Activated CD4-positive, alpha-beta memory T cell treated with anti-CD3 and anti-CD28 coated beads, Interleukin-2, amount 10 ng/mL, durations not matched to agents 7 days and 5 days (primary cell): ENCODE data around the gene CSNK1G1. TPM values are rescaled to one million over a fixed set of nuclear protein-coding genes. Genes with fewer than 3 reads are reported as not detected.
A peak's percentile ranks its signal among the peaks of the same experiment; 100 is the strongest.

Experiments used
- CTCF ChIA-PET: fragments of 350-600 bp; sonication (Branson Sonifier 250); formaldehyde crosslinking; loops from one replicate; lab custom pipeline; 2021; ENCODE audit warnings: antibody characterized with exemption, inconsistent platforms; lab: Charles Lee
- POLR2A ChIA-PET: fragments of 350-600 bp; sonication (Branson Sonifier 250); formaldehyde crosslinking; loops from one replicate; lab custom pipeline; 2021; ENCODE audit warnings: antibody characterized with exemption; lab: Charles Lee
- DNase-seq: peaks from one replicate; pipeline ENCODE4 v3.0.0-alpha.2; 2020
- H3K27ac Mint-ChIP-seq: one replicate; pipeline ENCODE4 v1.8.0; 2021; ENCODE audit warnings: mild to moderate bottlenecking, mixed read lengths
- H3K27me3 Mint-ChIP-seq: one replicate; pipeline ENCODE4 v1.8.0; 2021; ENCODE audit warnings: mixed read lengths
- H3K36me3 Mint-ChIP-seq: one replicate; pipeline ENCODE4 v1.8.0; 2021; ENCODE audit warnings: low read depth, mixed read lengths
- H3K4me1 Mint-ChIP-seq: one replicate; pipeline ENCODE4 v1.8.0; 2021; ENCODE audit warnings: mixed read lengths
- H3K4me3 Mint-ChIP-seq: one replicate; pipeline ENCODE4 v1.8.0; 2021; ENCODE audit warnings: mild to moderate bottlenecking, mixed read lengths
- H3K9me3 Mint-ChIP-seq: one replicate; pipeline ENCODE4 v1.8.0; 2021; ENCODE audit warnings: mixed read lengths
- total RNA-seq, 2 experiments: library from RNA; stranded (reverse); gene quantifications; one replicate each; pipeline ENCODE4 v1.2.3, GENCODE V29; 2021

The CSNK1G1 gene
- total RNA-seq, 2 experiments from 2014 or later = 27.9 to 28.2 TPM

DNA sequence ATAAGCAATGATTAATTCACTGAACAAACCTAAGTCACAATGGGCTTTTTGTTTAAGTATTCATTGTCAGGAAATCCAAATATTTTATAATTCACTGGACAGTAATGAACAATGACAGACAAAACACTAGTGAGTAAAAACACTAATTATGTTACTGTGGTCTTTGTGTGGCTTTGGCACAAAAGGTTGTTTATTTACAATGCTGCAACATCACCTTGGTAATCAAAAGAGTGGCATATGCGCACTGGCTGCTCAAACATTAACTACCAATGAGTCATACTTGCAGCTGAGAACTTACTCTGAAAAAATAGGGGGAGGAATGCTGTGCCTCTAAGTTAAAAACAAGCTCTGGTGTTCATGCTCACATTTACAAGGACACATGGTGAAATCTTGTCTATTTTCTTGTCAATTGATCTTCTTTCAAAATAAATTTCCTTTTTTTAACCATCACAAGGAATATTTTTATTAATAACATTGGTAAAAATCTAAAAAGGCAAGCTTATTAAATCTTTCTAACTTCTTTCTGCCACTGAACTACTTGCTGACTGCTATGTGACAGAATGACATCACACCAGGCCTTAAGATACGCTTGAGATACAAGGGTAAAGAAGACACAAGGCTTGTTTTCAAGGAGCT, 107.9 kb downstream of the CSNK1G1 start:
- H3K36me3 Mint-ChIP-seq = peaks cover 18% of the 10 kb centered on the region
- H3K4me1 Mint-ChIP-seq = peaks cover 54% of the 10 kb centered on the region
- no peaks in the 10 kb centered on the region for H3K27me3 Mint-ChIP-seq
- ChIA-PET POLR2A (interaction anchor here (1.0 to 2.5 kb wide), 5 partner anchors 17 to 139 kb away, joined by 3 to 12 read pairs (median 4); partner anchors contain the start of genes CSNK1G1 and TRIP4), CTCF (no interaction called here)
- no peaks in the 10 kb centered on the region for H3K9me3 Mint-ChIP-seq
- H3K27ac Mint-ChIP-seq = no peak overlapping the region
- H3K4me3 Mint-ChIP-seq = no peak overlapping the region
- DNase-seq = peak; percentile 43

DNA sequence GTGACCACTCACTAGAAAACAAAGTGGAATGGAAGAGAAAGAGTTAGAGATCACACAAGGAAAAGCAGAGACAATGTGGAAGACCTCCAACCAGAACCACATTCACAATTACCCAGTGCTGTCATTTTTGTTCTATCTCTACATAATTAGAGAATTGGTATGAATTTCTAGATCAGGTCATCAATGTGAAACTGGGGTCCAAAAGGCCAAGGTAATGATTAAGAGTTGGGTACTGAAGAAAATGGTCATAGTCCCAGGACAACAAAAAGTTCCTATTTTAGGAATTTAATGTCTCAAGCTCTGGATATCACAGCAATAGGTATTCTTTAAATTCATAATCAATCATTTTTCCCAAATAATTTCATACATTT, 108.5 kb downstream of the CSNK1G1 start:
- Mint-ChIP-seq H3K9me3 (no peaks in the 10 kb centered on the region), H3K27ac (no peak overlapping the region), H3K4me3 (no peak overlapping the region), H3K27me3 (no peaks in the 10 kb centered on the region), H3K4me1 (peaks cover 54% of the 10 kb centered on the region), H3K36me3 (peaks cover 18% of the 10 kb centered on the region)
- DNase-seq = no peak
- CTCF ChIA-PET = interaction anchor here (0.6 kb wide), 1 partner anchor 1558 kb away, joined by 4 read pairs; no protein-coding TSS in a partner anchor
- POLR2A ChIA-PET = interaction anchor here (1.0 to 2.5 kb wide), 6 partner anchors 16 to 627 kb away, joined by 3 to 12 read pairs (median 4); partner anchors contain the start of genes CSNK1G1 and TRIP4

DNA sequence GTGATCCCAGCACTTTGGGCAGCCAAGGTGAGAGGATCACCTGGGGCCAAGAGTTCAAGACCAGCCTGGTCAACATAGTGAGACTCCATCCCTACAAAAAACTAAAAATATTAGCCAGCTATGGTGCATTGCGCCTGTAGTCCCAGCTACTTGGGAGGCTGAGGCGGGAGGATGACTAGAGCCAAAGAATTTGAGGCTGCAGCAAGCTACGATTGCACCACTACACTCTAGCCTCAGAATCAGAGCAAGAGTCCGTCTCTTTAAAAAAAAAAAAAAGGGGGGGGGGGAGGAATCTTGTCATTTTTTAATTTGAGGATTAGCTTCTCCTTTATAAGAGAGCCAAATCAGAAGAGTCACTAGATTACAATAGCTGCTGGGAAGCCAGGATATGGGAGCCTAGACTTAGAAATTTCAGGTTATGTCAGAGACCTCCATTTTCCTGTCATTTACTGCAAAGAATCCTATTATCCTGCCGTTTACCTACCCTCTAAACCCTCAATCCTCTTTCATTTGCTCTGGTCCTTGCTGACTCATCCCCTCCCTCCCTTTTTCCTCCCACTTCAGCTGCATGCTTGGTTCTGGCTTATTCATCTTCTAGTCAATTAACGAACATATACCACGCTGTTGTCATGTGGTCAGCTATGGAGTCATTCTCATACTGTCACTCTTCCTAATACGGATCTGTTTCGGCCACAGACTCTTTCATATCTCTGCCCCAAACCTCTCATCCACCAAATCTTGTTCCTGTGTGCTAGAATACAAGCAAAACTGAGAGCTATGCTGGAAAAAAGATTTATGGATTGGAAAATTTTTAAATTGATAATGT, 109.4 kb downstream of the CSNK1G1 start:
- peaks cover 5% of the 10 kb centered on the region for H3K9me3 Mint-ChIP-seq
- peaks cover 54% of the 10 kb centered on the region for H3K4me1 Mint-ChIP-seq
- peak overlapping the region; percentile 50 for H3K27ac Mint-ChIP-seq
- peaks cover 26% of the 10 kb centered on the region for H3K36me3 Mint-ChIP-seq
- ChIA-PET POLR2A (interaction anchor here (0.5 to 2.5 kb wide), 7 partner anchors 11 to 1628 kb away, joined by 3 to 12 read pairs (median 3); partner anchors contain the start of gene PCLAF), CTCF (interaction anchor here (0.6 kb wide), 1 partner anchor 1288 kb away, joined by 3 read pairs; no protein-coding TSS in a partner anchor)
- no peaks in the 10 kb centered on the region for H3K27me3 Mint-ChIP-seq
- H3K4me3 Mint-ChIP-seq = no peak overlapping the region
- DNase-seq = peak; percentile 63

DNA sequence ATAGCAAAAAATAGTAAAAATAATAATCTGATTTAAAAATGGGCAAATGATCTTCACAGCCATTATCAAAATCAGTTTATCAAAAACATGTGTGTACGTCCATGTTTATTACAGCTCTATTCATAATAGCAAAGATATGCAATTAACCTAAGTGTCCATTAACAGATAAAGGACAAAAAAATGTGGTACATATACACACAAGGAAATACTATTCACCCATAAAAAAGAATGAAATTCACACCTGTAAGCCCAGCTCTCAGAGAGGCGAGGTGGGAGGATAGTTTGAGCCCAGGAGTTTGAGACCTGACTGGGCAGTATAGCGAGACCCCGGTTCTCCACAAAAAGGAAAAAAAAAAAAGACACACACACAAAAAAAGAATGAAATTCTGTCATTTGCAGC, 110.6 kb downstream of the CSNK1G1 start:
- no peak overlapping the region for H3K4me3 Mint-ChIP-seq
- no peak for DNase-seq
- POLR2A ChIA-PET = no interaction called here
- H3K4me1 Mint-ChIP-seq = peaks cover 47% of the 10 kb centered on the region
- H3K9me3 Mint-ChIP-seq = peaks cover 5% of the 10 kb centered on the region
- CTCF ChIA-PET = interaction anchor here (1.6 kb wide), 1 partner anchor 482 kb away, joined by 3 read pairs; no protein-coding TSS in a partner anchor
- H3K36me3 Mint-ChIP-seq = peaks cover 33% of the 10 kb centered on the region
- no peaks in the 10 kb centered on the region for H3K27me3 Mint-ChIP-seq
- no peak overlapping the region for H3K27ac Mint-ChIP-seq

DNA sequence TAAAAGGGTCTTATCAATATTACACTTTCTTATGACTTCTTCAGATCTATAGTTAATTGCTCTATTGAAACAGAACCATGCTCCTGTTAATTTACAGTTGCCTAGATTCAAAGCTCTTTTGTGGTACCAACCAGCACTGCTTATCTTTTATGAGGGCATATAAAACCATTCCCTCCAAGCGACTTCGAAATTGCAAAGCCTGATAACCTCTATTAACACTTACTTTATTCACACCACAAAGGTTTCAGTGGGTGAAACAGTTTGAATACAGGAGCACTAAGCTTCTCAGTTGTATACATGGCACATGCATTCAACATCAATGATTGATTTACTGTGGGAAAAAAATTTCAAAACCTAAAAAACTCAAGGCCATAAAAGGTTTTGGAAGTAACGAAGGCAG, 118.3 kb downstream of the CSNK1G1 start:
- no peak overlapping the region for H3K27ac Mint-ChIP-seq
- POLR2A ChIA-PET = interaction anchor here (1.3 kb wide), 1 partner anchor 74 kb away, joined by 4 read pairs; the partner anchor contains the start of gene PPIB
- DNase-seq = no peak
- peaks cover 13% of the 10 kb centered on the region for H3K4me1 Mint-ChIP-seq
- peaks cover 5% of the 10 kb centered on the region for H3K9me3 Mint-ChIP-seq
- CTCF ChIA-PET = no interaction called here
- H3K36me3 Mint-ChIP-seq = peaks cover 37% of the 10 kb centered on the region
- no peak overlapping the region for H3K4me3 Mint-ChIP-seq
- H3K27me3 Mint-ChIP-seq = no peaks in the 10 kb centered on the region

DNA sequence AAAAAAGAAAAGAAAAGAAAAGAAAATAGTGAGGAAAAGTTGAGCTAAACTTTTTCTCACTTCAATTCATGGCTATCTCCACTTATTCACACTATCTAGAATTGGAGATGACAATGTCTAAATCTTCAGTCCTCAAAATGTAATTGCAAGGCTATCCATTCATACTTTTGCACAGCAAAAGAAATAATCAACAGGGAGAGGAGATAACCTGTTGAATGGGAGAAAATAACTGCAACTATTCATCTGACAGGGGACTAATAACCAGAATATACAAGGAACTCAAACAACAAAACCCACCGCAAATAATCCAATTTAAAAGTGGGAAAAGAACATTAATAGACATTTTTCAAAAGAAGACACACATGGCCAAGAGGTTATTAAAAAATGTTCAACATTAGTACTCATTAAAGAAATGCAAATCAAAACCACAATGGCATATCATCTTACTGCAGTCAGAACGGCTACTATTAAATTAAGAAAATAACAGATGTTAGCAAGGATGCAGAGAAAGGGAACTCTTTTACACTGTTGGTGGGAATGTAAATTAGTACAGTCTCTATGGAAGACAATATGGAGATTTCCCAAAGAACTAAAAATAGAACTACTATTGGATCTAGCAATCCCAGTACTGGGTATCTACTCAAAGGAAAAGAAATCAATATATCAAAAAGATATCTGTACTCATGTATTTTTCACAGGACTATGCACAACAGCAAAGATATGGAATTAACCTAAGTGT, 119.6 kb downstream of the CSNK1G1 start:
- POLR2A ChIA-PET = no interaction called here
- no peaks in the 10 kb centered on the region for H3K9me3 Mint-ChIP-seq
- no peak overlapping the region for H3K4me3 Mint-ChIP-seq
- no peaks in the 10 kb centered on the region for H3K27me3 Mint-ChIP-seq
- peaks cover 13% of the 10 kb centered on the region for H3K4me1 Mint-ChIP-seq
- no peak for DNase-seq
- no peak overlapping the region for H3K27ac Mint-ChIP-seq
- CTCF ChIA-PET = no interaction called here
- H3K36me3 Mint-ChIP-seq = peaks cover 28% of the 10 kb centered on the region

DNA sequence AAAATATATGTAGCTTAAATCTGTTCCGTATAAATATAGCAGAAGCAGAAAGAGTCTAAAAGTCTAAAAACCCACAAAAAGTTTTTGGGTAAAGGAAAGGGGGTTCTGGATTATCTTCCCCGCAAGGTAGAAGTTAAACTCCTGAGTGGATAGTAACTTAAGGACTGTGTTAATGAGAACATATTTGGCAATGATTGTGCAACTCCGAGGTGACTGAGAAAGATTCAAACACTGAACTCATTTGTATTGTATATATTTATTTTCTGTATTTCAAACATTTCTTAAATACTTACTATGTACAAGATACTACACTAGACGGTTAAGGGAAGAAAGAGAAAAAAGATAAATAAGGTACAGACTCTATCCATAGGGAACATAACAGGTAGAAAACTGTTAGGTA, 120.4 kb downstream of the CSNK1G1 start:
- Mint-ChIP-seq H3K36me3 (peaks cover 23% of the 10 kb centered on the region), H3K9me3 (no peaks in the 10 kb centered on the region), H3K4me1 (peaks cover 9% of the 10 kb centered on the region), H3K27me3 (no peaks in the 10 kb centered on the region), H3K27ac (no peak overlapping the region), H3K4me3 (no peak overlapping the region)
- ChIA-PET POLR2A (interaction anchor here (1.3 kb wide), 1 partner anchor 11 kb away, joined by 4 read pairs; no protein-coding TSS in a partner anchor), CTCF (interaction anchor here (1.8 kb wide), 1 partner anchor 14 kb away, joined by 3 read pairs; no protein-coding TSS in a partner anchor)
- no peak for DNase-seq

DNA sequence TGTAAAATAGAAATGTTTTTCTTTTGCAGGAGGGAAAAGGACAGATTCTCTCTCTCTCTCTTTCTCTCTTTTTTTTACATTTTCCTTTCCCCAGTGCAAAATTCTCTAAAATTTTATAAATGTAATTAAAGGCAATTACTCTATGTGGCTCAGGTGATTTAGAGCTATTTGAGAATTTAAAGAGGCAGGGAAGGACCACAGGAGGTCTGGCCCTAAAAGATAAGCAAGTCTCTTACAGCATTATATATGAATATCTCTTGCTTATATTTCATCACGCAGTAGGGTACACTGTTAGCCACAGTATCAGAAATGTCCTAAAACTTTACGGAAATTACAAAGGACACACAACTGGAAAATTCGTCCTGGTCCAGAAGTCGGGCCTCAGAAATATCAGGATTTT, 122.7 kb downstream of the CSNK1G1 start:
- CTCF ChIA-PET = interaction anchor here (1.6 kb wide), 1 partner anchor 495 kb away, joined by 3 read pairs; no protein-coding TSS in a partner anchor
- H3K4me1 Mint-ChIP-seq = peaks cover 5% of the 10 kb centered on the region
- DNase-seq = no peak
- no peak overlapping the region for H3K4me3 Mint-ChIP-seq
- no peaks in the 10 kb centered on the region for H3K27me3 Mint-ChIP-seq
- H3K27ac Mint-ChIP-seq = no peak overlapping the region
- H3K36me3 Mint-ChIP-seq = peaks cover 14% of the 10 kb centered on the region
- POLR2A ChIA-PET = no interaction called here
- H3K9me3 Mint-ChIP-seq = no peaks in the 10 kb centered on the region

DNA sequence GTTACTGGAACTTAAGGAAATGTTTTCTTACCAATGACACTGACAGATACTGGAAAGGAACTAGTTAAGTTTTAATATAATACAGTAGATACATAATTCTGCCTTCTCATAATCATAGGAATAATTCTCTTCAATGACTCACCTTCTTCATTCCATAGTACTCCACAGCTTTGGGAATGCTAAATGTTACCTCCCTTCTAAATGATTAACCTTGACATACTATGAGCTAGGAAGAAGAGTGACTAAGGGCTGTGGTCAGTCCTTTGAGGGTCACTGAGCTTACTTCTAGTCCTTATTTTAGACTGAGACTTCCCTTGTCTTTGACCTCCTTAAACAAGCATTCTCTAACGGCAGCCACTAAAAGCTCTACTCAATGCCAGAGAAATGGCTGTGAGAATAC, 123.6 kb downstream of the CSNK1G1 start:
- no peak for DNase-seq
- H3K9me3 Mint-ChIP-seq = no peaks in the 10 kb centered on the region
- peaks cover 5% of the 10 kb centered on the region for H3K4me1 Mint-ChIP-seq
- H3K27me3 Mint-ChIP-seq = no peaks in the 10 kb centered on the region
- H3K36me3 Mint-ChIP-seq = peaks cover 16% of the 10 kb centered on the region
- CTCF ChIA-PET = interaction anchor here (1.6 kb wide), 1 partner anchor 496 kb away, joined by 3 read pairs; no protein-coding TSS in a partner anchor
- no peak overlapping the region for H3K27ac Mint-ChIP-seq
- no peak overlapping the region for H3K4me3 Mint-ChIP-seq
- POLR2A ChIA-PET = no interaction called here

DNA sequence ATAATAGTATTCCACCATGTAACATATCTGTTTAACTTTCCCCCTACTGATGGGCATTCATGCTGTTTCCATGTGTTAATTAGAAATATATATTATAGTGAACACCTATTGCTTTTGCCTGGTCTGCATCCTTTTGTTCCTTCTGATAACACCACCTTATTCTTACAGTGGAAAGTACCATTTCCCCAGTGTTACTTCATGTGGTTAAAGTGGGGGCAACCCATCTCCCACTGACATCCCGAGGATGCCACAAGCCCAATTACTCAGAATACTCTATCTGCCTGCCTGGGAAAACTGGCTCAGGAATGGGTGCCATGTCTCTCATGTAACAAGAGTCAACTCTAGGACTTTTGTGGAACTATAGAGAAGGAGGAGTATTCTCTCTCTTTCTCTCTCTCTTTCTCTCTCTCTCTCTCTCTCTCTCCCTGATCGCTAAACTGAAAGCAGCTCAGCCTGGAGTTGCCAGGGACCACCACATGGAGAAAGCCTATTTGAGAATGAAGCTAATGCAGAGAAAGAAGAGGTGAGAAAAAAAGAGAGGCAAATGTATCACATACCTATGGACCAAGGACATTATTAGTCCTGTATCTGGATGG, 126.7 kb downstream of the CSNK1G1 start:
- no peak for DNase-seq
- Mint-ChIP-seq H3K36me3 (peaks cover 26% of the 10 kb centered on the region), H3K27me3 (no peaks in the 10 kb centered on the region), H3K4me1 (peaks cover 7% of the 10 kb centered on the region), H3K9me3 (peaks cover 5% of the 10 kb centered on the region), H3K27ac (no peak overlapping the region), H3K4me3 (no peak overlapping the region)
- CTCF ChIA-PET = interaction anchor here (0.7 kb wide), 1 partner anchor 30 kb away, joined by 3 read pairs; no protein-coding TSS in a partner anchor
- POLR2A ChIA-PET = interaction anchor here (2.1 kb wide), 1 partner anchor 18 kb away, joined by 5 read pairs; no protein-coding TSS in a partner anchor

DNA sequence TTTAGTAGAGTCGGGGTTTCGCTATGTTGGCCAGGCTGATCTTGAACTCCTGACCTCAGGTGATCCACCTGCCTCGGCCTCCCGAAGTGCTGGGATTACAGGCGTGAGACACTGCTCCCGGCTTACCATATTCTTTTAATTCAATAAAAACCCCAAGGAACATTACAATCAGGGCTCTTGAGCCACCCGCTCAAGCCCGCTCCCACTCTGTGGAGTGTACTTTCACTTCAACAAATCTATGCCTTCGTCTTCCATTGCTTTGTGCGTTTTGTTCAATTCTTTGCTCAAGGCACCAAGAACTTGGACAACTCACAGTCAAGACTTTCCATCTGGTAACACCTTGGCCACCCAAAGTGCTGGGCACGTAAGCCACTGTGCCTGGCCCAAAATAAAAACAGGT, 130.2 kb downstream of the CSNK1G1 start:
- Mint-ChIP-seq H3K27me3 (no peaks in the 10 kb centered on the region), H3K9me3 (peaks cover 5% of the 10 kb centered on the region), H3K36me3 (peaks cover 34% of the 10 kb centered on the region), H3K4me3 (no peak overlapping the region), H3K4me1 (peaks cover 17% of the 10 kb centered on the region), H3K27ac (no peak overlapping the region)
- POLR2A ChIA-PET = no interaction called here
- DNase-seq = no peak
- CTCF ChIA-PET = no interaction called here

DNA sequence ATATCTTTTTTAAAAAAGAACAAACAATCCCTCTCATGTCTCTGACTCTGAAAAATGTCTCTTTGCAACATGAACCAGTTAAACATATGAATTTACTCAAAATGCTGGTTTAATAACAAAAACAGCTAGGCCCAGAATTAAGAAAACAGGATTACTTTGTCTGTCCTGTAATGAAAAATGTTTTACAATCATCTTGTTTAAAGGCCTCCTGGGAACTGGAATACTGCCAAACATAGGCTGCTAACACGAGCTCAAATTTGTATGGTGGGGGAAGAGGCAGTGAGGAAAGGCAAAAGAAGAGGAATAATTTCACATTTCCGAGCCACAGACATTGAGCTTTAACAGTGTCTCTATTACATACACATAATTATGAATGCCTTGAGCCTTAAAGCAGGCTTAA, 131.5 kb downstream of the CSNK1G1 start:
- ChIA-PET CTCF (no interaction called here), POLR2A (no interaction called here)
- DNase-seq = no peak

More for the DNA sequence above, 131.5 kb downstream of the CSNK1G1 start:
- H3K4me1 Mint-ChIP-seq = peaks cover 17% of the 10 kb centered on the region
- H3K4me3 Mint-ChIP-seq = no peak overlapping the region
- H3K27ac Mint-ChIP-seq = no peak overlapping the region
- no peaks in the 10 kb centered on the region for H3K27me3 Mint-ChIP-seq
- peaks cover 34% of the 10 kb centered on the region for H3K36me3 Mint-ChIP-seq
- H3K9me3 Mint-ChIP-seq = peaks cover 5% of the 10 kb centered on the region
